Keratinocyte (primary cell): ENCODE data around the gene PRSS8. TPM values are rescaled to one million over a fixed set of nuclear protein-coding genes. Genes with fewer than 3 reads are reported as not detected.

Experiments used
- DNase-seq: peaks from one replicate; pipeline ENCODE4 v3.0.0-alpha.2; 2011; ENCODE audit warnings: low read depth, missing footprints, low spot score
- FAIRE-seq: peaks from 2 replicates; lab custom pipeline; 2011; peaks lifted over from hg19 to GRCh38; lab: Jason Lieb, UNC
- H2AFZ ChIP-seq: 2 replicates; pipeline ENCODE4 v1.6.0; 2012; ENCODE audit warnings: low read length, control low read depth, inconsistent platforms; ENCODE audit not compliant: control insufficient read depth
- H3K27ac ChIP-seq: 2 replicates; pipeline ENCODE4 v1.5.1; 2011; ENCODE audit warnings: low read length; ENCODE audit not compliant: control insufficient read depth, insufficient read depth
- H3K27me3 ChIP-seq: 3 replicates; pipeline ENCODE4 v1.6.0; 2011; ENCODE audit warnings: low read length; ENCODE audit not compliant: control insufficient read depth, insufficient read depth; ENCODE audit errors: extremely low read depth
- H3K36me3 ChIP-seq, 2 experiments: 2 replicates in 1 of 2; 3 replicates in 1 of 2; pipeline ENCODE4 v1.5.1; 2011; ENCODE audit warnings: low read length in 2 of 2, mild to moderate bottlenecking in 1 of 2; ENCODE audit not compliant: control insufficient read depth in 2 of 2, insufficient read depth in 2 of 2; ENCODE audit errors: extremely low read depth in 1 of 2
- H3K4me1 ChIP-seq: 3 replicates; pipeline ENCODE4 v1.5.1; 2011; ENCODE audit warnings: low read length; ENCODE audit not compliant: control insufficient read depth, insufficient read depth; ENCODE audit errors: extremely low read depth
- H3K4me2 ChIP-seq: 3 replicates; pipeline ENCODE4 v1.6.0; 2011; ENCODE audit warnings: low read depth, low read length; ENCODE audit not compliant: control insufficient read depth, insufficient read depth; ENCODE audit errors: extremely low read depth
- H3K4me3 ChIP-seq, 3 experiments: fragments of 200-600 bp in 1 of 3; sonication (generic) in 1 of 3; 2 replicates in 2 of 3; 3 replicates in 1 of 3; pipeline ENCODE4 v1.5.1; 2011 to 2016; ENCODE audit warnings: low read length in 3 of 3, mild to moderate bottlenecking in 3 of 3, control low read depth in 2 of 3, inconsistent platforms in 1 of 3, low read depth in 1 of 3, mixed read lengths in 1 of 3, mixed run types in 1 of 3, moderate library complexity in 1 of 3; ENCODE audit not compliant: control insufficient read depth in 2 of 3, insufficient read depth in 2 of 3; ENCODE audit errors: extremely low read depth in 1 of 3
- H3K79me2 ChIP-seq: 2 replicates; pipeline ENCODE4 v1.6.0; 2012; ENCODE audit warnings: low read length; ENCODE audit not compliant: control insufficient read depth, insufficient read depth
- H3K9ac ChIP-seq: 3 replicates; pipeline ENCODE4 v1.6.0; 2011; ENCODE audit warnings: low read length; ENCODE audit not compliant: control insufficient read depth, insufficient read depth; ENCODE audit errors: extremely low read depth
- H3K9me1 ChIP-seq: 3 replicates; pipeline ENCODE4 v1.6.0; 2011; ENCODE audit warnings: low read length; ENCODE audit not compliant: control insufficient read depth, insufficient read depth; ENCODE audit errors: extremely low read depth
- H3K9me3 ChIP-seq: 2 replicates; pipeline ENCODE4 v1.5.1; 2012; ENCODE audit warnings: low read depth, low read length; ENCODE audit not compliant: control insufficient read depth
- H4K20me1 ChIP-seq: 3 replicates; pipeline ENCODE4 v1.6.0; 2011; ENCODE audit warnings: low read length; ENCODE audit not compliant: control insufficient read depth, insufficient read depth; ENCODE audit errors: extremely low read depth
- EZH2 ChIP-seq: IDR thresholded peaks from one replicate; pipeline ENCODE4 v1.6.1; 2012; ENCODE audit warnings: inconsistent platforms, mild to moderate bottlenecking, low read length, moderate library complexity
- dilution Hi-C: fragments of 300-500 bp; cut with MboI; formaldehyde crosslinking; loops from one replicate; pipeline ENCODE4 v1.7.0; 2020; ENCODE audit warnings: low sequenced_read_pairs; ENCODE audit not compliant: extremely low pct_ligation_motif_present
- polyA plus RNA-seq, 5 experiments: library from polyadenylated mRNA; depleted of rRNA in 3 of 5; stranded (reverse) in 3 of 5; stranded (forward) in 1 of 5; unstranded in 1 of 5; fragments of >200 nt; gene quantifications; 1 replicate in 1 of 5; 2 replicates in 3 of 5; 3 replicates in 1 of 5; pipeline versions ENCODE4 v1.2.1 to v1.2.3, GENCODE V29; 2011 to 2012; ENCODE audit warnings: missing spikeins in 2 of 5, low read depth in 1 of 5, low replicate concordance in 1 of 5
- TF ChIP-seq, protein P1 (sequence below), 3 experiments: IDR thresholded peaks in 1 of 3; conservative IDR thresholded peaks in 1 of 3; optimal IDR thresholded peaks in 1 of 3; 2 replicates in 2 of 3; 3 replicates in 1 of 3; pipeline versions ENCODE3 to v1.5.1; 2011; ENCODE audit warnings: low read length in 3 of 3, mild to moderate bottlenecking in 3 of 3, moderate library complexity in 2 of 3, control low read depth in 1 of 3, inconsistent platforms in 1 of 3; ENCODE audit not compliant: insufficient read depth in 2 of 3; ENCODE audit errors: extremely low read depth in 1 of 3

The PRSS8 gene
- polyA plus RNA-seq, 1 donor (not counting 4 experiments of a cell fraction or from before 2014, with no cell fraction given) = 31.2 TPM

DNA sequence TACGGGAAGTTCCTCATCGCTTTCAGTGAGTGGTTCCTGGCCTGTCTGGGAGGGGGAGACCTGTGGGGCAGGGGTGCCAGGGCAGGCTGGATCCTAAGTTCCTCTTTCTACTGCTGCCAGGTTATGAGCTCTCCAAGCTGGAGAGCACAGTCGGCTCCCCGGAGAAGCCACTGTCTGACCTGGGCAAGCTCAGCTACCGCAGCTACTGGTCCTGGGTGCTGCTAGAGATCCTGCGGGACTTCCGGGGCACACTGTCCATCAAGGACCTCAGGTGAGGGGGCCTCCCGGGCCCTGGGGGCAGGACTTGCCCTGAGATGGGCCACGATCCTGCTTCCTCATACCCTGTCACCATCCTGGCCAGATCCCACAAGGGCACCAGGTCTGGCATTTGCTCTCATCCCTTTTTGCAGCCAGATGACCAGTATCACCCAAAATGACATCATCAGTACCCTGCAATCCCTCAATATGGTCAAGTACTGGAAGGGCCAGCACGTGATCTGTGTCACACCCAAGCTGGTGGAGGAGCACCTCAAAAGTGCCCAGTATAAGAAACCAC lies 5.1 kb downstream of the PRSS8 start:
- no peak overlapping the region for H3K4me2 ChIP-seq
- FAIRE-seq (no peak), DNase-seq (no peak)
- TF ChIP-seq, protein P1, sequence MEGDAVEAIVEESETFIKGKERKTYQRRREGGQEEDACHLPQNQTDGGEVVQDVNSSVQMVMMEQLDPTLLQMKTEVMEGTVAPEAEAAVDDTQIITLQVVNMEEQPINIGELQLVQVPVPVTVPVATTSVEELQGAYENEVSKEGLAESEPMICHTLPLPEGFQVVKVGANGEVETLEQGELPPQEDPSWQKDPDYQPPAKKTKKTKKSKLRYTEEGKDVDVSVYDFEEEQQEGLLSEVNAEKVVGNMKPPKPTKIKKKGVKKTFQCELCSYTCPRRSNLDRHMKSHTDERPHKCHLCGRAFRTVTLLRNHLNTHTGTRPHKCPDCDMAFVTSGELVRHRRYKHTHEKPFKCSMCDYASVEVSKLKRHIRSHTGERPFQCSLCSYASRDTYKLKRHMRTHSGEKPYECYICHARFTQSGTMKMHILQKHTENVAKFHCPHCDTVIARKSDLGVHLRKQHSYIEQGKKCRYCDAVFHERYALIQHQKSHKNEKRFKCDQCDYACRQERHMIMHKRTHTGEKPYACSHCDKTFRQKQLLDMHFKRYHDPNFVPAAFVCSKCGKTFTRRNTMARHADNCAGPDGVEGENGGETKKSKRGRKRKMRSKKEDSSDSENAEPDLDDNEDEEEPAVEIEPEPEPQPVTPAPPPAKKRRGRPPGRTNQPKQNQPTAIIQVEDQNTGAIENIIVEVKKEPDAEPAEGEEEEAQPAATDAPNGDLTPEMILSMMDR (optimal IDR thresholded peaks at IDR 0.05 in 1 of 3, IDR thresholded peaks at IDR 0.05 in 1 of 3, conservative IDR thresholded peaks at IDR 0.05 in 1 of 3; ENCODE audit: extremely low read depth in 1 of 3, insufficient read depth in 2 of 3, low read length in 3 of 3) = no peak
- TF ChIP-seq EZH2 = no peak
- H3K36me3 ChIP-seq = peaks cover 12 to 35% of the 10 kb centered on the region in 2 experiments
- dilution Hi-C loops = no loop called here
- peaks cover 44% of the 10 kb centered on the region for H3K4me1 ChIP-seq
- H3K27me3 ChIP-seq = no peaks in the 10 kb centered on the region
- peak overlapping the region; percentile 33 for H3K9ac ChIP-seq
- H3K9me3 ChIP-seq = no peaks in the 10 kb centered on the region
- H3K4me3 ChIP-seq = no peak overlapping the region
- peaks cover 3% of the 10 kb centered on the region for H4K20me1 ChIP-seq
- H3K9me1 ChIP-seq = peaks cover 7% of the 10 kb centered on the region
- no peak overlapping the region for H2AFZ ChIP-seq
- H3K79me2 ChIP-seq = peaks cover 29% of the 10 kb centered on the region
- H3K27ac ChIP-seq = peak overlapping the region; percentile 43

DNA sequence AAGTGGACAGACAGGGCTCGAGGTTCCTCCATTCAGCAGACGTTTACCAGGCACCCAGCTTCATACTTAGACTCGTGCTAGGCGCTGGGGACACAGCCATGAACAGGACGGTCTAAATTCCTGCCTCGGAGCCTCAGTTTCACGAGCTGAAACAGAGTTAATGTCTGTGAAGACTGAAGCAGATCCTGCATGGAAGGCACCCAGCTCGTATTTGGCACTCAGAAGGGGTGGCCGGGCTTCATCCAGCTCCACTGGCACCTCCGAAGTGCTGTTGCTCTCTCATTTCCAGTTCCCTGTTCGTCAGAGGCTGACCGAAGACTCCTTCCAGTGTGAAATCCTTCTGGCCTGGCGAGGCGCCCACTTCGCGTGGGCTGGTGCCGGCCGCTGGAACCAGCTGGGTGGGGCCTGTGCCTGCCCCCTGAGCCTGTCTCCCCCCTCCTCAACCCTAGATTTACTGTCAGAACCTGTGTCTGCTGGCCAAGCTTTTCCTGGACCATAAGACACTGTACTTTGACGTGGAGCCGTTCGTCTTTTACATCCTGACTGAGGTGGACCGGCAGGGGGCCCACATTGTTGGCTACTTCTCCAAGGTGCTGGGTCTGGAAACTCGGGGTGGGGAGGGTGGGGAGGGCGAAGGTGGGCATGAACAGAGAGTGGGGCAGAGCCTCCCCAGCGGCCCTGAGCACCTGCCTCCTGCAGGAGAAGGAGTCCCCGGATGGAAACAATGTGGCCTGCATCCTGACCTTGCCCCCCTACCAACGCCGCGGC lies 5.8 kb downstream of the PRSS8 start:
- no peak for DNase-seq
- H2AFZ ChIP-seq = no peak overlapping the region

More for the DNA sequence above, 5.8 kb downstream of the PRSS8 start:
- Histone ChIP-seq H3K9me3 (no peaks in the 10 kb centered on the region), H3K79me2 (peaks cover 22% of the 10 kb centered on the region), H3K4me3 (no peak overlapping the region), H3K9me1 (peaks cover 7% of the 10 kb centered on the region), H3K4me1 (peaks cover 44% of the 10 kb centered on the region), H4K20me1 (peaks cover 3% of the 10 kb centered on the region), H3K27ac (no peak overlapping the region), H3K4me2 (no peak overlapping the region), H3K36me3 (peaks cover 12 to 35% of the 10 kb centered on the region in 2 experiments), H3K9ac (no peak overlapping the region), H3K27me3 (no peaks in the 10 kb centered on the region)
- no peak for TF ChIP-seq EZH2
- TF ChIP-seq, protein P1 (optimal IDR thresholded peaks at IDR 0.05 in 1 of 3, IDR thresholded peaks at IDR 0.05 in 1 of 3, conservative IDR thresholded peaks at IDR 0.05 in 1 of 3; ENCODE audit: extremely low read depth in 1 of 3, insufficient read depth in 2 of 3, low read length in 3 of 3) = no peak
- FAIRE-seq = no peak
- dilution Hi-C loops = no loop called here
